C1 segment of cervical spinal cord (tissue), 14 donors: ENCODE results near the gene PKD1L1.
A peak's percentile ranks its signal among the peaks of the same experiment; 100 is the strongest.
"Not testable (repeated sequence)": the region's sequence is repeated elsewhere in the genome, so short reads cannot be mapped to it uniquely, and the experiment has no call there.

ENCODE experiments used
- DNase-seq, 14 donors: peaks; one replicate each; lab custom pipeline; 2025; lab: John Stamatoyannopoulos, UW

PKD1L1 gene

DNA sequence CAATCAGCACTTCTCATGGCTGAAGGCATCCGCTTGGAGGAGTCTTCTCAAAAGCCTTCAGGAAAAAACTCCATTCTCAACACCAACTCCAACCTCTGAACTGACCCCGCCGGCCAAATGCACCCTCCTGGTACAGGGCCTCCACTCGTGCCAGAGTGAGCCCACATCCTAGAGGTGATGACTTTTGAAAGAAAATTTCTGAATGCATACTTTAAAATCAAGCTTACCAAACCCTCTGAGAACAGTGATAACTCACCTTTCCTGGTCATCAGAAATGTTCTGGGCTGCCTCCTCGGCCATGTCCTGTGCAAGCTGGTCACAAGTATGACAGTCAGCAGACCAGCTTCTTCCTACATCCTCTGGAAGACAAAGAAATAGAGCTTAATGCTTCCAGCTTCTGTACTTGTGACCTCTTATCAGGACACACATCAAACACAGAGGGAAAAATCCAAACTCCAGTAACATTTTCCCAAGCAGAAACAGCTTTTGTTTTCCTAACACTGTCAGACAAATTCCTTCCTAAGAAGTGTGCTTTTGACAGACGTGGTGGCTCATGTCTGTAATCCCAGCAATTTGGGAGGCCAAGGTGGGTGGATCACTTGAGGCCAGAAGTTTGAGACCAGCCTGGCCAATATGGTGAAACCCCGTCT lies at the start of gene PKD1L1:
Gene PKD1L1 (minus strand): TSS at position 326 of the 650 bp plus-strand sequence. CDS start 26 bp downstream, at position 300.
- no peak for DNase-seq

GRCh38 chr7:47992446-47992845 lies 44.2 kb upstream of the PKD1L1 start:
- DNase-seq = no peak

- DNase-seq = peak in 12 of 14 donors; percentile 18 to 84 (median 58)
Observed at GRCh38 chr7:47991741-47992311, 43.6 kb upstream of the PKD1L1 start.

- no peak for DNase-seq
Observed at GRCh38 chr7:47991270-47991669, 43.0 kb upstream of the PKD1L1 start.

GRCh38 chr7:47990592-47990991 lies 42.3 kb upstream of the PKD1L1 start:
- no peak for DNase-seq

- not testable (repeated sequence) for DNase-seq
Observed at GRCh38 chr7:47989607-47990400, 41.5 kb upstream of the PKD1L1 start.

DNA sequence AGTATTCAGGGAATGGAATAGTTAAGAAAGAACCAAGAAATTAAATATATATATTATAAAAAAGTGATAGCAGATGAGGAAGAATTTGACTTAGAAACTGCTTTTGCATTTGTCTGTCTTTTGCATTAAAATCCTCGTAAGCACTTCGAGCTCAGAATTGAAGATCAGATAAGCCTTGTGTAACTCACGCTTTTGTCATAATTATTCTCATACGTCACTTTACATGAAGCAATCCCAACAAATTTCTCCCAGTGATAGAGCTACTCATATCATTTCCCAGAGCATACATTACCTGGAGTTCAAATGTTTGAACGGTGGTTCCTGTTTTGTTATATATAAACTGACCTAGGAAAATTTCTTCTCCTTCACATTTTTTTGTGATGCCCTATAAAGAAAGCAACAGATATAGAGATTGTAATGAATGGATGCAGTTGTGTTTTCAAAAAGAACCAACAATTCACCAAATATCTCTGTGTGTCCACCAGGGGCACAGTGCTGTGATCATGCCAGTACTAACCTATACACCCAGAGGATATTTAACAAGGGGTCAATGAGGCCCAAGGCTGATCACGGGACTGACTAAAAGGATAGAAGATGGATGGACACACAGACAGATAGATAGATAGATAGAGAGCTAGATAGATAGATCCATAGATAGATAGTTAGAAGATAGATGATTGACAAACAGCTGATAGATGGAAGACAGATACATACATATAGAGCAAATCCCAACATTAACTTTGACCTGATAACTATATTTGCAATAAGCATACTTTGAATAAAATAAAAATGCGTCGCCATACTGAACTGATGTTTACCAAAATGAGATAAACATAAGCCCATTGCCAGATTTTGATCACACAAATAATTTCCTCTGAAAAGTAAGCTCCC lies 40.5 kb upstream of the PKD1L1 start:
- no peak for DNase-seq

DNA sequence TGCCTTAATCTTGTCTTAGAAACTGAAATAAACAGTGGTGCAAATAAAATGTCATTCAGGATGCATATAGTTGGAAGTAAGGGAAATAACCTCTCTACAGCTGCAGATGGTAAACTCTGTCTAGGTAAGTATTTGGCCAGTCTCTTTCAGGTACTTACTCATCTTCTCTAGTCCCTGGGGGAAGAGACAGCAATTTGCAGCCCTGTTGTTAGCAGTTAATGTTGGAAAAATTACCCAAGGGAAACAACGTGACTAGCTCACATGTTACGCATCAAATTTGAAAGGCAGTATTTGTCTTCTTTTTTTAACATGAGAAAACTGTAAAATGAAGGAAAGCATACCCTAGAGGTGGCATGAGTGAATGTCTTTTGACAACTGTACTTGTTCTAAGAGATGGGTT lies 34.3 kb upstream of the PKD1L1 start:
- no peak for DNase-seq

DNA sequence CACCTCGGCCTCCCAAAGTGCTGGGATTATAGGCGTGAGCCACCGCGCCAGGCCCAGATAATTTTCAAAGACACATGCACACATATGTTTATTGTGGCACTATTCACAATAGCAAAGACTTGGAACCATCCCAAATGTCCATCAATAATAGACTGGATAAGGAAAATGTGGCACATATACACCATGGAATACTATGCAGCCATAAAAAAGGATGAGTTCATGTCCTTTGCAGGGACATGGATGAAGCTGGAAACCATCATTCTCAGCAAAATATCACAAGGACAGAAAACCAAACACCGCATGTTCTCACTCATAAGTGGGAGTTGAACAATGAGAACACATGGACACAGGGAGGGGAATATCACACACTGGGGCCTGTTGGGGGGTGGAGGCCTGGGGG lies 32.4 kb upstream of the PKD1L1 start:
- not testable (repeated sequence) for DNase-seq

DNA sequence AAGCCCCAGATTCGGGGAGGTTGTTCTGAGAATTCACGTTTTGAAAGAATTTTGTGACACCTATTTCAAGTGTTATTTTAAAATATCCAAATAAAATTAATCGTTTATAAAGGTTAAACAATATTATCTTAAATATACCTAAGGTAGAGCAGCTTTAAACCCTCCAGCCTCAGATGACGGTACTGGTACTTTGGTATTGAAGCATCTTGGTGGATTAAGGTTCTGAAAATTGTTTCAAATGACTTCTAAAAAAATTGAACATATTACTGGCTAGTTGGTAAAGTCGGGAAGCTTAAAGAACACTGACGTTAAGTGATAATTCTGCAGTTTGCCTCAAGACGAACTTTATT lies 31.5 kb upstream of the PKD1L1 start:
- no peak for DNase-seq

DNA sequence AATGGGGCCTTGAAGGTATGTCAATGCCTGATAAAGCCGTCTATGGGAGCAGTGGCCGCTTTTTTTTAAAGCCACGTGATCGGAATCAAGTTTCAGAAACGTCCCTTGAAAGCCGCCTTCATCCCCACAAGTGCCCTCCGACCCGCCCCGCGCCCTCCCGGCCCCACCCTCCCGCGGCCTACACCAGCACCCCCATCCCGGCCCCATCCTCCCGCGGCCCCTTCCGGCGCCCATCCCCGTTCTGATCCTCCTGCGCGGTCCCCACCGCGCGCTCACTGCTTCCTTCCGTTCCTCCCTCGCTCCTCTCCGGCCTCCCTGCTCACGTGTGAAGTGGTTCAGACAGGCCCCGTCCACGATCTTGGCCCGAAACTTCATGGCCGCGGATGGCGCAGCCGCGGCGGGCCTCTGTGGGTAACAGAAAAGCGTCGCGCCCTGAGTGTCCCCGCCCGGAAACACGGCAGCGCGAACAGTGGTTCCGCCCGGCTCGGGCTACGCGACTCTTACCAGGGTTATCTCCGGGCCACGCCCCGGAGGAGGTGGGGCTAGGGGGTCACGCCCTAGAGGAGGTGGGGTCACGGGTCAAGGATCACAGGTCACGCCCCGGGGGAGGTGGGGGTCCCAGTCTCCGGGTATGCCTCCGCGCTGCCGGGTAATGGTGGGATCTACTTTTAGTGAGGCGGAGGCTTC lies 31.0 kb upstream of the PKD1L1 start, which contains the start of gene HUS1:
Gene HUS1 (minus strand): TSS at position 471 of the 687 bp plus-strand sequence. CDS start 96 bp downstream, at position 375.
- DNase-seq = peak; percentile 34 to 89 (median 76)

DNA sequence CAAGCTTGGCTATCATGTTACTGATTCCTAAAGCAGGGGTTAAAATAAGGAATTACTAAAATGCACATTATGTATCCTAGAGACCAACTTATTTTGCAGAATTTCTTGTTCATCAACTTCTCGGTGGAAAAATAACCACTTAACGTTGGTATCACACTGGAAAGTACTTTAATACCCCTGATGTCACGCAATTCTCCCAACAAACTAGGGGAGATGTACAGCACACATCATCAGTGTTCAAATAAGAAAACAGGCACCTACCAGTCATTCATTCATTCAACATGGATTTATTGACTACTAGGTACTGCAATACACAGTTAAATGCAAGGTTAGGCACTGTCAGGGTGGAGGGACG lies 30.5 kb upstream of the PKD1L1 start:
- DNase-seq = no peak

DNA sequence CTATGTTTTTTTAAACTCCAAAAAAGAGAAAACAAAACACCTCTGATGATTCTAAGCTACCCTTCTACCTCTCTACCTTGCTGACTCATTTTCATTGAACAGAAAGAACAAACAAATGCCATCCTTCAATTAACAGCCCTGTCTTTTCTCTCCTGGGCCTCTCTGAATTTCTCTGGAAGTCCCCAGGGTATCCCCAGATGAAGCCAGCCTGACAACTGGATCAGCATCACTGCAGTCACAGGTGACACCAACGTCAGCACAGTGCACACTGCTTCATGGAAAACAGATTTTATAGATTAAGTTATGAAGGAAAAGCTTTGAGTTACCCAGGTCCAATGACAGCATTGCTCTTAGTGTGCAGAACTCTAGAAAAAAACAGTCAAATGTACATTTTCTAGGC lies 25.5 kb upstream of the PKD1L1 start:
- no peak for DNase-seq

GRCh38 chr7:47970761-47971160 lies 22.5 kb upstream of the PKD1L1 start:
- DNase-seq = no peak

DNA sequence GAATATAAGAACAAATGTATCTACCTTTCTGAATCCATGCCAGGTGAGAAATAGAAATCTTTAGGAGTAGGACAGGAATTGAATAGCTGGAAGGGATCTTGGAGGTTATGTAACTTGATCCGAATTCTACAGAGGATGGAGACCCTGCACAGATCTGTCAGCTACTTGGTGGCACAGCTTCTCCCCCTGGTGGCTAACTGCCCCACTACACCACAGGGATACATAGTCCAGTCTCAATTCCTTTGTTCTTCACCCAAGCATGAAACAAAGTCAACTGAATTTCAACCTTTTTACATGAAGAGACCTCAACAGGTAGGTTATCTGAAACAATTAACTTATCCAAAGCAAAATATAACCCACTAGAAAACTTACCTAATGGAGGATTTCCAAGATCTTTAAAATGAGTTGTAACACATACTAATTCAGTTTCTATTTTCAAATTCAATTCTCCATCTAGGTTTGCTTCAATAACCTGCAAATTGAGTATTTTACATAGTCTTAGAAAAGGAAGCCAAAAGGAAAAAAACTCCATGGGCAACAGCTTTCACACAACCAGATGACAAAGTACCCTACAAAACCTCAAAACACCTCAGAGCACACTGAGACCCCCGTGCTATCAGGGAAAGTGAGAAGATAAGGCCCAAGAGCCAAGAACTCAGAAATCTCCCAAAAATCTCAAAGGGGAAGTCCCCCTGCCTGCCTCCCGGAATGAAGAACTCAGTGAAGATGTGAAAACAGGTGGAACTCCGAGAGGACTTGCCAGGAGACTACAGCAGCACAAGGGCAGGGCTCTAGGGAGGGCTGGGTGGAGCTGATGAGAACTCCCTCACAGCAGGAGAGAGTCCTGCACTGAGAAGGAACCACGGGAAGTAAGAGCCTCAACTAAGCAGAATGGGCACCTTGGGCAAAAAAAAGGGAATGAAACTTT lies 20.8 kb upstream of the PKD1L1 start:
- peak in 6 of 14 donors; percentile 6 to 19 (median 10) for DNase-seq

- DNase-seq = no peak
Observed at GRCh38 chr7:47967708-47968107, 19.4 kb upstream of the PKD1L1 start.

DNA sequence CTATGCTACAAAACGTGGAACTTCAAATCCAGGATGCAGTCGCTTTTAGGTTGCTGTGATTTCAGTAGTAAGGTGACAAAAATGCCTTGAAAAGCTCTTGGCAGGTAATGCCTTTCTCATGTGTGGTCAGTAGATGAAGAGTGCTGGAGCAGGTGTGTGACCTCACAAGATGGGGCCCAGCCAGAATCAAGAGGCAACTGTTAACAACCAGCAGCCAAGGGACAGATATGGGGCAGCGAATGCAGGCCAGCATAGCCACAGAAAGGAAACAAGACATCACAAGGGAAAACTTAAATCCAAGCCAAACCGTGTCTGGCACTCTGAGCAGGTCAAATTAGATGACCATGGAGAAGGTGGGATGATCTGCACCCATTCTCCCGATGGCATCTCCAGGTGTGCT lies 18.9 kb upstream of the PKD1L1 start:
- DNase-seq = peak in 1 of 14 donors; percentile 5

- DNase-seq = peak in 1 of 14 donors; percentile 14
Observed at GRCh38 chr7:47965456-47965855, 17.2 kb upstream of the PKD1L1 start.

DNA sequence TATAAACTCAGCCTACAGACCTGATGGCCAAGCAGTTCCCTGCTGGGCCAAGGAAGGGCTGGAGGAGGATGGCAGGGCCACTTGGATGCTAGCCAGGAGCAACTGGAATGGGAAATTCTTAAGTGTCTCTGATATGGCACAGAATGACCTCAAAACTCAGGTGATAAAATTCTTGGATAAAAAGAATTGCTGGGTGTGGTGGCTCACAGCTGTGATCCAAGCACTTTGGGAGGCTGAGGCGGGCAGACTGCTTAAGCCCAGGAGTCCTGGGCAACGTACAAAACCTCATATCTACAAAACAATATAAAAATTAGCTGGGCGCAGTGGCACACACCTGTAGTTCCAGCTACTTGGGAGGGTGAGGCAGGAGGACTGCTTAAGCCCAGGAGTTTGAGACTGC lies 14.0 kb upstream of the PKD1L1 start:
- no peak for DNase-seq

DNA sequence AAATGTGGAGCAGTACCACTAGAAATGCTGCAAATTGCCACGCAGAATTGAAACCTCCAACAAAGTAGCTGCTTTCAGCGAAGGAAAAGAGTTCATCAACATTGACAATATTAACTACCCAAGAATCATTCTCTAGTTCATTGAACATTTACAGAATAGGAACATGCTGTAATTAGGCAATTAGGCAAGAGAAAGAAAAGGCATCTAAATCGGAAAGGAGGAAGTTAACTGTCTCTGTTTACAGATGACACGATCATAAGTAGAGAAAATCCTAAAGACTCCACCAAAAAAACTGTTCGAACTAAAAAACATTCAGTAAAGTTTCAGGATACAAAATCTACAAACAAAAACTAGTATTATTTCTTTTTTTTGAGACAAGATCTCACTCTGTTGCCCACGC lies 8.9 kb upstream of the PKD1L1 start:
- no peak for DNase-seq
